Stimulated activated CD4-positive, alpha-beta T cell treated with anti-CD3 and anti-CD28 coated beads, Interleukin-2, amount 100 ng/mL, for 4 hours (primary cell): Measurements from ENCODE around the gene PAX7.
"Not testable (repeated sequence)": the region's sequence is repeated elsewhere in the genome, so short reads cannot be mapped to it uniquely, and the experiment has no call there.

Experiments
- DNase-seq: peaks from one replicate; pipeline ENCODE4 v3.0.0-alpha.2; 2020; ENCODE audit warnings: low read depth

PAX7 gene

DNA sequence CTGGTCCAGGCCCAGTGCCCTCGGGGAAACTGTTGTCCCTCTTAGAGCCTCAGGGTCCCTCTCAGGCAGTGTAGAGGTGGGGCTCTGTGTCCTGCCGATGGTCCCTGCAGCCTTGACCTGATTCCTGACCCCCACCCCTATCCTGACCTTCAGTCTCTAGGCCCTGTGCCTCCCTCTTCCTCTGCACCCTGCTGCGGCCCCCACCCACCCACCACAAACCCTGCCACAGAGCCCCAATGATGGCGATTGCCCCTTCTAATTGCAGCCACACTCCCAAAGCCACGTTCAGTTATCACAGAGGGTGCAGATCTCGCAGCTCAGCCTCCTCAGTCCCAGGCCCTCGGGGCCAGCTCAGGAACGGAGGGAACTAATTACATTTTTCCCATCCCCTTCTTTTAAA, 99.7 kb downstream of the PAX7 start:
- DNase-seq, result no peak

DNA sequence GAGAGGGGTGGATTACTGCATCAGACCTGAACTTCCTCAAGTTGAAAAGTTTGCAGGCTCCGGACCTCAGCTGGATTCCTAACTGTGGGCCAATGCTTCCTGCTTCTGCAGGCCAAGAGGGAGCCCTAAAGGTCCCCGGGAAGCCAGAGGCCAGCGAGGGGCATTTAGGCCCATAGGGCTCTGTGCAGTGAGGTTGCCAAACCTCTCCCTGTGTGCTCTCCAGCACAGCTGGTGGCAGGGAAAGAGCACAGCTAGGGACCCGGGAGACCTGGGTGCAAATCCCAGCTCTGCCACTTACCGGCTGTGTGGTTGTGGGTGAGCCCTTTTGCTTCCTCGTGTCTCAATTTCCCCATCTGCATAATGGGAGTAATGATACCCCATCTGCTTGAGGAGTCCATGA, 100.5 kb downstream of the PAX7 start:
- DNase-seq, result no peak

- DNase-seq, result no peak
These were observed 101.1 kb downstream of the PAX7 start for GRCh38 chr1:18731591-18732235.

DNA sequence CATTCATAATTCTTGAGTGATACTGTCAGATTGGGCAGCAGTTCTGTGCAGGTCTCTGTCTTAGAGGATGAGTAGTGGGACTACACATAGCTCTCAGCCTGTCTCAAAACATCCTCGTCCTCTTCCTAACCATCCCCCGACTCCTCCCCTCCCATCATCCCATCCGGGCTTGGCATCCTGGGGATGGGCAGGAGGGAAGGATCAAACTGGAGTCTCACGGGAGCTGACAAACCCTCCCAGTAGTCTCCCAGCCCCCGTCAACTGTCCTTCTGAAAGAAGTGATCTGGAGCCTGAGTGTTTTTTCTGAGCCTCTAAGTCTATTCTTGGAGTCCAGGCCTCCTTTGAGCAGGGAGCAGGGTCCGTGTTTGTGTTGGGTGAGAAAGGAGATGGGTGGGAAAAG, 102.0 kb downstream of the PAX7 start:
- no peak for DNase-seq

DNA sequence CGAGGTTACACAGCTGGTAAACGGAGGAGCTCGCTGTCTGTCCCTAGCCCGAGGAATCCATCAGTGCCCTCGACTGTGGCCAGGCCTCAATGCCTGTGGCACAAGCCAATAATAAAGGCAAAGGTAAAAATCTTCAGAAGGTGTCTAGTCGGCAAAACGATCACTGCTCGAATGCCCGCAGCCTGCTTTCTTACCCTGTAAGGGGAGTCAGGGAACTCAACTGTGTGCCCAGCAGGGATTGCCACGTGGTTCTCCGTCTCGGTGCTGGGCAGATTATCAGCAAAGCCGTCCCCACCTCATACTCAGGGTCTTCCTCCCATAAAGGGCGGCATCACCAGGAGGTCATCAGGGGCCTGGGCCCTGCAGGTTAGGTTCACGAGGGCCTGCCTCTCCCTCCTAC, 103.4 kb downstream of the PAX7 start:
- no peak for DNase-seq

DNA sequence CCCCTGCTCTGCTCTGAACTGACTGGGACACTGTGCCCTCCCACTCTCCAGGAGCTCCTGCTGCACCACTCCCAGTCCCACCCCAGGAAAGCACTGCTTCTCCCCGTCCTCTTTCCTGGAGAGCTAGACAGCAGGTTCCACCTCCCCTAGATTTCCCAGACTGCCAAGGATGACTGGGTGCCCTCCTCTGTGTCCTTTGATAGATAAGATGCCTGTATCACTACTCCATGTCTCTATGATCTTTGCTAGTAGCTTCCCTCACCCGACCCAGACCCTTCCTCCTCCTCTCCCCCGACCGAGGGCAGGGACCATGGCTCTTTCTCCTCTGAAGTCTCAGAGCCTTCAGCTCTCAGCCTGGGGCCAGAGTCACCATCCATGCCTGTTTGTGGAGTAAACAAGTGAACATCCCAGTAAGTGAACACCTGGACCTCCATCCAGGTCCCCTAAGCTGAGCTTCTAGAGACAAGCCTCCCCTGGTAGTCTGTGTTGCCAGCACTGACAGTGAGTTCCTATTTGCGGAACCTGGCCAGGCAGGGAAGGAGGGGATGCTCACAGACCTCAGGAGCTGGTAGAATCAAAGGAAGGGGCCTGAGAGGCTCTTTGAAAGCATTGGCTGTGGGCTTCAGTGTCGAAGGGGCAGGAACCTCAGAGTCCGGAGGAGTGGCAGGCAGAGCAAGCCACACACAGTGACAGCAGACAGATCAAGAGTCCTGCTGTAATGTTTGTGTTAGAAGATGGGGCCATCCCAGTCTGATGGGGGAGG, 104.0 kb downstream of the PAX7 start:
- DNase-seq, result no peak

GRCh38 chr1:18735224-18735997, 104.8 kb downstream of the PAX7 start:
- no peak for DNase-seq

DNA sequence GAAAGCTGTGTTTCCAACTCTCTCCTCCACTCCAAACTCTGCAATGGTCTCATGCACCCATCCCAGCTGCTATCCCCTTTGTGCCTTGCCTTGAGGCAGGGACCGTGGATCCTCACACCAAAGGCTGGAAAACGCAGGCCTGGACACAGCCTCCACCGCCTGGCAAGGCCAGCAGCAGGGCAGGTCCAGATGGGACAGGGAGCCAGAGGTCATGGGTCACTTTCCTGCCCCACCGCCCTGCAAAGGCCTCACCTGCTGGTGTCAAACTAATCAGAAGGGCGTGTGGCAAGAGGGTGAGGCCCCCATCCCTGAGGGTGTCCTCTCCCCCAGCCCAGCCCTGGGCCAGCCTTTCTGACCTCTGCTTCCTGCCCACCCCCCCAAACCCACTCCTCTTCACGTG, 106.3 kb downstream of the PAX7 start:
- DNase-seq, result no peak

DNA sequence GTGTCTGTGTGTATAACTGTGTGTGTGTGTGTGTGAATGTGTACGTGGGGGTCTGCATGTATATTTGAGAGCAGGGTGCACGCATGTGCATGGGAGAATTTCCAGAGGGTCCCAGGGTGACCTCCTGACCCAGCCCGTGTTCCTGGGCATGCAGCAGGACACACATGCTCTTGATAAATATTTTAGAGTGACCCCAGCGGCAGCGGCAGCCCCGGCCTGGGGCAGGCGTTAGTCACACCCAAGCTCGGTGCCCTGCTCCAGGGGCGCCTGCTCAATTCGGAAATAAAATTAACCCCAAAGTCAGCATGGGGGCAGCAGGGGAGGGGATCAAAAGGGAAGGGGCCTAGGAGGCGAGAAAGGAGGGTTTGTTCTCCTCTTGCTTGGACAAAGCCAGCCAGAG, 107.5 kb downstream of the PAX7 start:
- DNase-seq, result no peak

DNA sequence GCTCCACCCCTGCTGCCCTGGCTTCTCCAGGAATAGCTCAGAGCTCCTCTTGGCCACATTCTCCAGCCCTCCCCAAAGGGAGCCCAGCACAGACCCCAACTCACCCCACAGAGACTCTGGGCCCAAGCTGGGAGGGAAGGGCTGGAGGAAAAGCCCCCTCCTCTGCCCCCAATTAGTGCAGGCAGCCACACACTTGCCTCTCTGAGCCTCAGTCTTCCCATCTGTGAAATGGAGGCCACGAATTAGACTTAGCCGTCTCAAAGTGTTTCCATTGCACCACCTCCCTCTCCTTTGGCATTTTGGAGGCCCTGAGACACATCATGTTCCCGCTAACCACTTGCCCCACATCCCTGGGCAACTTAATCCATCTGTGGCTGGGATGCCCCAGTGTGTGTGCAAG, 108.0 kb downstream of the PAX7 start:
- DNase-seq, result no peak

GRCh38 chr1:18739408-18739807, 108.8 kb downstream of the PAX7 start:
- no peak for DNase-seq

DNA sequence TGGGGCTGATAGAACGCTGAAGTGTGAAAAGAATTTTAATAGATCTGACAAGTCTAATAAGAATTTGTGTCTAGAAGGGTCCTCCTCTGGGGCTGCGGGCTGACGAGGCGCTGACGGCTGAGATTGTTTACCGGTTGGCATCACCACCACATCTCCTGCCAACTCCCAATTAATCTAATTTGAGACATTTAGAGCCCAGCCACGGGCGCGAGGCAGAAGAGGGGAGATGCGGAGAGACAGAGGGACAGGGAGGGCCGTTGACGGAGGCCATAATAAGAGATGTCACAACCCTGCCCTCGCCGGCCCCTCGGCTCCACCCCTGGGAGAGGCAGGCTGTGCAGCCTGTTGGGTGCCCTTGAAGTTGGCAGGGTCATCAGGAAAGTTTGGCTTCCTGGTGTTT, 109.3 kb downstream of the PAX7 start:
- no peak for DNase-seq

DNA sequence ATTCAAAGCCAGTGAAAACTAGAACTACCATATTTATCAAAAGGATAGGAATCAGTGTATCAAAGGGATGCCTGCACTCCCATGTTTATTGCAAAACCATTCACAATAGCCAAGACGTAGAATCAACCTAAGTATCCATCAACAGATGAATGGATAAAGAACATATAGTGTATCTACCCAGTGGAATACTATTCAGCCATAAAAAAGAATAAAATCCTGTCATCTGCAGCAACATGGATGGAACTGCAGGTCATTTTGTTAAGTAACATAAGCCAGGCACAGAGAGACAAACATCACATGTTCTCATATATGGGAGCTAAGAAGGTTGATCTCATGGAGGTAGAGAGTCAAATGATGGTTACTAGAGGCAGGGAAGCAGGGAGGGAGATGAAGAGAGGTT, 110.0 kb downstream of the PAX7 start:
- DNase-seq, result no peak

DNA sequence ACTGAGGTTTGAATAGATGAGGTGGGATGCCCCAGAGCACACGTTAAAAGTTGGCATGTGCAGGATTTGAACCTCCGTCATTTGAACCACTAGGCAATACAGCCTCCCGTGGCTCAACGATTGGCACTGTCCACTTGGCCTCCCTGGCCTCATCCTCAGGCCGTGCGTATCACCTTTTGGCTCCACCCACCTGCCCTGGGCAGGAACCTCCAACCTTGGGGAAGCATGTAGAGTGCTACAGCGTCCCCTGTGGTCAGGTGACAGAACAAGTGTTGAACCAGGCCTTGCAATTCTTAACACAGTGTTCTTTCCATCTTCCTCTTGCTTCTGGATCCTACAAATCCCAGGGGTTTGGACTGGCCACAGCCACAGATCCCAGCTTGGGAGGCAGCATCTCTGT, 112.6 kb downstream of the PAX7 start:
- DNase-seq, result no peak

DNA sequence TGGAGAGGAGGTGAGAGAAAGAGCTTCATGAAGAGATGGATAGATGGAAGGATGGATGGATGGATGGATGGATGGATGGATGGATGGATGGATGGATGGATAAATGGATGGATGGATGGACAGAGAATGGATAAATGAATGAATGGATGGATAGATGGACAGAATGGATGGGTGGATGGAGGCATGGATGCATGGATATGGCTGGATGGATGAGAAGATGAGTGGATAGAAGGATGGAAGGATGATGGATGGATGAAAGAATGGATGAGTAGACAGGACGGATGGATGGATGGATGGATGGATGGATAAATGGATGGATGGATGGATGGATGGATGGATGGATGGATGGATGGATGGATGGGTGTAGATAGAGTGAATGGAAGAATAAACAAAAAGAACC, 113.7 kb downstream of the PAX7 start:
- DNase-seq, result not testable (repeated sequence)

- no peak for DNase-seq
These were observed 116.3 kb downstream of the PAX7 start for GRCh38 chr1:18746981-18747380.

- DNase-seq, result no peak
These were observed 117.0 kb downstream of the PAX7 start for GRCh38 chr1:18747671-18748070.

- DNase-seq, result no peak
These were observed 117.8 kb downstream of the PAX7 start for GRCh38 chr1:18748435-18748834.

DNA sequence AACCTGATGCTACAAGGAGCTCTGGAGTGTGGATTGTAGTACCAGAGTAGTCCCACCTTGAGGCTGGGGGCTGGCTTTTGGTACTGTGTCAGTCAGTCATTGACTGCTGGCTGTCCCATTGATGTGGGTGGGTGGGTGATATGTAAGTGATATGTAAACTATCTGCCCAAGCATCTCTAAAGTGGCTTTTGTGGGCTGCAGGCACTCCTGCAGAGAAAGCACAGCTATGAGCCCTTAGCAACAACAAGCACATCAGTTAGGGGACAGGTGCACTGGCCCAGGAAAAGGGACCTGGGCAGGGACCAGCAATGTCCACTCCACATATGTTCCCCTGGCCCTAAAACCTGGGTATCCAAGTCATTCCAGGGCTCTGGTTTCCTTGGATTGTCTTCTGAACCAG, 118.9 kb downstream of the PAX7 start:
- no peak for DNase-seq

GRCh38 chr1:18750600-18750999, 120.0 kb downstream of the PAX7 start:
- DNase-seq, result no peak

DNA sequence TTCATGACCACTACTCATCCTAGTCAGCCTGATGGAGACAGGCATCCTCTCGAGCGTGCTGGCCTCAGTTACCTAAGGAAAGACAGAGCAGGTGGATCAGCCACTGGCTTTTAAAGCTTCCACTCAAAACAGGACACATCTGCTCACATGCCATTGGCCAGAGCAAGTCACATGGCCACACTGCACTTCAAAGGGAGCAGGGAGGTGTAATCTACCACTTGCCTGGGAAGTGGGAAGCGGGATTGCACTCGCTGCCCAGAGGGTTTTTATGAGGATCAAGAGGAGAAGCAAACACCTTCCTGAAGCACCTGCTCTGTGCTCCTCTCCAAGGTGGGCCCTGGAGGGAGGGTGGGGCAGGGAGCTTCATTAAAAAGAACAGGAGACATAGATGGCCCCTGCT, 120.8 kb downstream of the PAX7 start:
- no peak for DNase-seq

GRCh38 chr1:18752409-18752808, 121.8 kb downstream of the PAX7 start:
- no peak for DNase-seq

DNA sequence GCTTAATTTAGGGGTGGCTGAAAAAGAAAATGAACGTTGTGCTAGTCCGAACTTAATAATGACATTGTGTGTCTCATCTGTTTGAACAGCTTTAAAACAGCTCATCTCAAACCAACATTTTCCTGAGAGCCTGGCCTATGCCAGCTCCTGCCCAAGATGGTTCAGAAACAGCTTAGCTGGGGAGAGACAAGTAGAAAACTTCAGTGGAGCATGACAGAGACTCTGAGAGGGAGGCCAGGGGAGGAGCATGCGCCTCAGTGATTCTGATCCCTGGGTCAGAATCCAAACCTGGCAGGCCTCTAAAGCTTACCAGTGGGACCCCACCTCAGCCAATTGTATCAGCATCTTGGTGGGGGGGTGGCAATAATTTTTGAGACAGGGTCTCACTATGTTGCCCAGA, 129.5 kb downstream of the PAX7 start:
- DNase-seq, result no peak
